ENCODE results near the gene MT1B.

The MT1B gene

GRCh38 chr16:56700631-56701030, 48.9 kb downstream of the MT1B start:
- no peak overlapping the region for H3K9ac ChIP-seq (ENCODE audit: low read depth in 1 of 2, low read length in 2 of 2)
- no peaks in the 10 kb centered on the region for H3K9me3 ChIP-seq (ENCODE audit: control insufficient read depth in 1 of 2, low read length in 2 of 2)
- H3K36me3 ChIP-seq (ENCODE audit: control insufficient read depth in 1 of 2, insufficient read depth in 2 of 2, low read length in 2 of 2) = no peaks in the 10 kb centered on the region
- no peaks in the 10 kb centered on the region for H3K4me1 ChIP-seq (ENCODE audit: control insufficient read depth in 1 of 2, insufficient read depth in 2 of 2, low read length in 2 of 2)
- no peaks in the 10 kb centered on the region for H3K27me3 ChIP-seq (ENCODE audit: control insufficient read depth in 1 of 2, insufficient read depth in 2 of 2, low read length in 2 of 2)
- H3K27ac ChIP-seq (ENCODE audit: low read depth, low read length) = no peak overlapping the region
- no peak overlapping the region for H3K4me3 ChIP-seq (ENCODE audit: low read depth in 1 of 2, low read length in 2 of 2)

GRCh38 chr16:56701534-56701933, 49.8 kb downstream of the MT1B start:
- H3K36me3 ChIP-seq (ENCODE audit: control insufficient read depth in 1 of 2, insufficient read depth in 2 of 2, low read length in 2 of 2) = no peaks in the 10 kb centered on the region
- no peaks in the 10 kb centered on the region for H3K4me1 ChIP-seq (ENCODE audit: control insufficient read depth in 1 of 2, insufficient read depth in 2 of 2, low read length in 2 of 2)
- H3K4me3 ChIP-seq (ENCODE audit: low read depth in 1 of 2, low read length in 2 of 2) = no peak overlapping the region
- H3K27ac ChIP-seq (ENCODE audit: low read depth, low read length) = no peak overlapping the region
- no peaks in the 10 kb centered on the region for H3K9me3 ChIP-seq (ENCODE audit: control insufficient read depth in 1 of 2, low read length in 2 of 2)
- no peak overlapping the region for H3K9ac ChIP-seq (ENCODE audit: low read depth in 1 of 2, low read length in 2 of 2)
- H3K27me3 ChIP-seq (ENCODE audit: control insufficient read depth in 1 of 2, insufficient read depth in 2 of 2, low read length in 2 of 2) = no peaks in the 10 kb centered on the region

All from duodenal mucosa (tissue), 2 donors.